ENCODE measurements around the gene KANK2. TPM values are rescaled to one million over a fixed set of nuclear protein-coding genes. Genes with fewer than 3 reads are reported as not detected.
A peak's percentile ranks its signal among the peaks of the same experiment; 100 is the strongest.

The KANK2 gene
- total and polyA plus RNA-seq, 2 of the 13 experiments (the other 11 are each of a cell fraction or from before 2014, with no cell fraction given): 5.7 to 12.9 TPM

GRCh38 chr19:11138601-11139300, 58.6 kb downstream of the KANK2 start (continued):
- TF ChIP-seq CC2D1A (CRISPR knock-in tag; IDR thresholded peaks at IDR 0.05) (no peak), FOXO1 (CRISPR knock-in tag; IDR thresholded peaks at IDR 0.05) (no peak), HNRNPL (IDR thresholded peaks at IDR 0.05; ENCODE audit: low read depth, low read length) (0 out of 2 replicates have a peak, but pooled peaks have one; percentile 4), ZBTB10 (CRISPR knock-in tag; IDR thresholded peaks at IDR 0.05; ENCODE audit: borderline replicate concordance) (no peak), ZNF121 (CRISPR knock-in tag; IDR thresholded peaks at IDR 0.05) (0 out of 2 replicates have a peak, but pooled peaks have one; percentile 43), SMAD1 (CRISPR knock-in tag; IDR thresholded peaks at IDR 0.05; ENCODE audit: borderline replicate concordance, low read depth) (no peak), ZHX2 (IDR thresholded peaks at IDR 0.05; ENCODE audit: low read depth) (no peak), ZHX2 (CRISPR knock-in tag; IDR thresholded peaks at IDR 0.05; ENCODE audit: borderline replicate concordance) (no peak), ZFP37 (CRISPR knock-in tag; IDR thresholded peaks at IDR 0.05; ENCODE audit: borderline replicate concordance) (no peak), CBFB (CRISPR knock-in tag; IDR thresholded peaks at IDR 0.05) (no peak)
- TF ChIP-seq, protein P1, sequence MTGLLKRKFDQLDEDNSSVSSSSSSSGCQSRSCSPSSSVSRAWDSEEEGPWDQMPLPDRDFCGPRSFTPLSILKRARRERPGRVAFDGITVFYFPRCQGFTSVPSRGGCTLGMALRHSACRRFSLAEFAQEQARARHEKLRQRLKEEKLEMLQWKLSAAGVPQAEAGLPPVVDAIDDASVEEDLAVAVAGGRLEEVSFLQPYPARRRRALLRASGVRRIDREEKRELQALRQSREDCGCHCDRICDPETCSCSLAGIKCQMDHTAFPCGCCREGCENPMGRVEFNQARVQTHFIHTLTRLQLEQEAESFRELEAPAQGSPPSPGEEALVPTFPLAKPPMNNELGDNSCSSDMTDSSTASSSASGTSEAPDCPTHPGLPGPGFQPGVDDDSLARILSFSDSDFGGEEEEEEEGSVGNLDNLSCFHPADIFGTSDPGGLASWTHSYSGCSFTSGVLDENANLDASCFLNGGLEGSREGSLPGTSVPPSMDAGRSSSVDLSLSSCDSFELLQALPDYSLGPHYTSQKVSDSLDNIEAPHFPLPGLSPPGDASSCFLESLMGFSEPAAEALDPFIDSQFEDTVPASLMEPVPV (CRISPR knock-in tag; IDR thresholded peaks at IDR 0.05): no peak
- TF ChIP-seq, protein P2, sequence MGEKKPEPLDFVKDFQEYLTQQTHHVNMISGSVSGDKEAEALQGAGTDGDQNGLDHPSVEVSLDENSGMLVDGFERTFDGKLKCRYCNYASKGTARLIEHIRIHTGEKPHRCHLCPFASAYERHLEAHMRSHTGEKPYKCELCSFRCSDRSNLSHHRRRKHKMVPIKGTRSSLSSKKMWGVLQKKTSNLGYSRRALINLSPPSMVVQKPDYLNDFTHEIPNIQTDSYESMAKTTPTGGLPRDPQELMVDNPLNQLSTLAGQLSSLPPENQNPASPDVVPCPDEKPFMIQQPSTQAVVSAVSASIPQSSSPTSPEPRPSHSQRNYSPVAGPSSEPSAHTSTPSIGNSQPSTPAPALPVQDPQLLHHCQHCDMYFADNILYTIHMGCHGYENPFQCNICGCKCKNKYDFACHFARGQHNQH (CRISPR knock-in tag; IDR thresholded peaks at IDR 0.05): no peak; the same call in 1 of the 2 replicates

Data from HepG2 (cell line).